ENCODE results near the gene DTD1. TPM values are rescaled to one million over a fixed set of nuclear protein-coding genes. Genes with fewer than 3 reads are reported as not detected.

Gene DTD1
- total RNA-seq, 4 donors from 2014 or later, result 20.6 to 35.7 (median 26.7) TPM

DNA sequence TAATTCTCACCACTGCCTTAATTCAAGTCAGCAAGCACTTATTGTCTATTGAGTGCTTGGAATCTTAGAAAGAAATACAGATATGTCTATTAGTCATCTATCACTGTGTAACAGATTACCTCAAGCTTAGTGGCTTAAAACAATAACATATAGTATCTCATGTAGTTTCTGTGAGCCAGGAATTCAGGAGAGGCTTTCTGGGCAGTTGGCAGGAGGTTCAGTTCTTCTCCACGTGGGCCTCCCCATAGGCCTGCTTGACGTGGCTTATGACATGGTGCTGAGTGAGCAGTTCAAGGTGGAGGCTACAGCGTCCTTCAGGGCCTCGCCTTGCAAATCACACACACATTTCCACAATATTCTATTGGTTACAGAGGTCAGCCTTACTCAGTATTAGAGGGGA, 69.7 kb downstream of the DTD1 start:
- ATAC-seq (ENCODE audit: low FRiP score), result no peak
- TF ChIP-seq, protein P1, sequence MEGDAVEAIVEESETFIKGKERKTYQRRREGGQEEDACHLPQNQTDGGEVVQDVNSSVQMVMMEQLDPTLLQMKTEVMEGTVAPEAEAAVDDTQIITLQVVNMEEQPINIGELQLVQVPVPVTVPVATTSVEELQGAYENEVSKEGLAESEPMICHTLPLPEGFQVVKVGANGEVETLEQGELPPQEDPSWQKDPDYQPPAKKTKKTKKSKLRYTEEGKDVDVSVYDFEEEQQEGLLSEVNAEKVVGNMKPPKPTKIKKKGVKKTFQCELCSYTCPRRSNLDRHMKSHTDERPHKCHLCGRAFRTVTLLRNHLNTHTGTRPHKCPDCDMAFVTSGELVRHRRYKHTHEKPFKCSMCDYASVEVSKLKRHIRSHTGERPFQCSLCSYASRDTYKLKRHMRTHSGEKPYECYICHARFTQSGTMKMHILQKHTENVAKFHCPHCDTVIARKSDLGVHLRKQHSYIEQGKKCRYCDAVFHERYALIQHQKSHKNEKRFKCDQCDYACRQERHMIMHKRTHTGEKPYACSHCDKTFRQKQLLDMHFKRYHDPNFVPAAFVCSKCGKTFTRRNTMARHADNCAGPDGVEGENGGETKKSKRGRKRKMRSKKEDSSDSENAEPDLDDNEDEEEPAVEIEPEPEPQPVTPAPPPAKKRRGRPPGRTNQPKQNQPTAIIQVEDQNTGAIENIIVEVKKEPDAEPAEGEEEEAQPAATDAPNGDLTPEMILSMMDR (IDR thresholded peaks at IDR 0.05), result no peak
- no peak for DNase-seq (ENCODE audit: low spot score)

DNA sequence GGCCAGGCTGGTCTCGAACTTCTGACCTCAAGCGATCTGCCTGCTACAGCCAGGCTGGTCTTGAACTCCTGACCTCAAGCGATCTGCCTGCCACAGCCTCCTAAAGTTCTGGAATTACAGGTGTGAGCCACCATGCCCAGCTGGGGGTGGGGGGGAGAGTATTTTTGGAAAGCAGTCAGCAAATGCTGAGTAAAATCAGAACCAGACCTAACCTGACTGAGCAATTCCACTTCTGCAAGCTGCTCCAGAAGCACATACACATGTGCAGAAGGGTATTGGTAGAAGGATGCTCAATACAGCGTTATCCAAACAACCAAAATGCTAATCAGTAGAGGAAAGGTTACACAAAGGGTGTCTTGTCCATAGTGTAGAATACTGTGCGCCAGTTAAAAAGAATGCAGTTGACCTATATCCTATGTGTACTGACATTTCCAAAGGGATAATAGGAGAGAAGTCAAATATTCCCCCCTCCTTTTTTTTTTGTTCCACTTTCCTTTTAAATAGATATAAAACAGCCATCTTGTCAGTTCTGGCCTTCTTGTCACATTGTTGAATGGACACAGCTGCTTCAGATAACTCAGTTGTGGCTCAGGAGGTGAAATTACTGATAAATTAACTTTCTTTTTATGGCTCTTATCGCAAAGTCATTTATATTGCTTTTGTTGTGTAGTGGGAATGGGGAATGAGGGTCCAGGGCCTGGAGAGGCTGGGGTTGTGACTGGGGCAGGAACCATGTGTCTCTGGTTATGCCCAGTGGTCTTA, 74.6 kb downstream of the DTD1 start:
- DNase-seq (ENCODE audit: low spot score) (no peak), ATAC-seq (ENCODE audit: low FRiP score) (no peak)
- TF ChIP-seq, protein P1 (IDR thresholded peaks at IDR 0.05), result no peak

DNA sequence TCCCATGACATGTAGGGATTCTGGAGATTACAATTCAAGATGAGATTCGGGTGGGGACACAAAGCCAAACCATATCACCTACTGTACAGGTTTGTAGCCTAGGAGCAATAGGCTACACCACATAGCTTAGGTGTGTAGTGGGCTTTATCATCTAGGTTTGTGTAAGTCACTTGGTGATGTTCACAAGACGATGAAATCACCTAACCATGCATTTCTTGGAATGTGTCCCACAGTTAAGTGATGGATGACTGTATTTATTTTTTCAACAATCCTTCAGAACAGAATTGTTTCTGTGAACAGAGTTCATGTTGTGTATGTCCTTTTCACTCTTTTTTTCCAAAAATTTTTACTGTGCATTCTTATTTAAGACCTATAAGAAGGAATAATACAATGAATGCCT, 76.1 kb downstream of the DTD1 start:
- ATAC-seq (ENCODE audit: low FRiP score), result no peak
- TF ChIP-seq, protein P1 (IDR thresholded peaks at IDR 0.05), result no peak
- DNase-seq (ENCODE audit: low spot score), result no peak

DNA sequence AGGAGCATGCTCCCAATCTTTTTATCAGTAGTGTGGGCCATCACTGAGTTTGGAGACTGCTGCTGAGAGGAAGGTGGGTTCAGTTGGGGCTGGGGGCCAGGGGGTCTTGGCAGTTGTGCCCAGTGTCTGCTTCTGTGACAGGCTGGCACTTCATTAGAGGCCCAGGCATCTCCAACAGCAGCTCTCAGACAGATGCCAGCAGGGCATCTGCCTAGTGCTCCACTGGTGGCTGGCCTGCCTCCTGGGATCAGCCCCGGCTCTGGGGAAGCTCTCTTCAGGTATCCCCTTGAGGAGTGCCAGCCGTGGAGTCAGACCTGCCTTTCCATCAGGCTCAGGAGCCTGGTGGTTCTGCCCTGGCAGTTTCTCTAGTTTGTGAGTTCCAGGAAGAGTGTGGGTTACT, 77.3 kb downstream of the DTD1 start:
- TF ChIP-seq, protein P1 (IDR thresholded peaks at IDR 0.05), result no peak
- ATAC-seq (ENCODE audit: low FRiP score) (no peak), DNase-seq (ENCODE audit: low spot score) (no peak)

DNA sequence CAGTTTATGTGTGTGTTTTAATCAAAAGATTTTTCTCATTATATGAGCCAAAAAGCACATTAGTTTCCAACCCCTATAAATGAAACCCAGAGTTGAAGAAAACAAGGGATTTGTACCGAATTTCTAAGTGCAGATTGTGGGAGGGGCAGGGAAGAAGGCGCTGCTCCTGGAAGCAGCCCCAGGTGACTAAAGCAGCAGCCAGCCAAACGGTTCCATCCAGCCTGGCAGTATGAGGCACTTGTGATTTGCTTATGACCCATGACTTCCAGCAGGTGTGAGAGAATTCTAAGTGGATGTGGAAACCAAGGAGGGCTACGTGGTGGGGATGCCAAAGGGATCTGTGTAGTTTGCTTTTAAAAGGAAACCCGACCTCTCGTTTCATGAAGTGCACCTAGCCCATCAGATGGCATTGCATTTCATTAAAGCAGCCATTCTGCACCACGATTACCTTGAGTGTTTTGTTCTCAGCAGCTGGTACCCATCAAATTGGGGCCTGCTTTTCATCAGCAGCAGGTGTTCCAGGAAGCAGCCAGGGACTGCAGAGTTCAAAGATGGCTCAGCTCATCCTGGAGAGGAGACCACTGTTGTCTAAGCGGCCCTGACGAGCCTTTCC, 79.1 kb downstream of the DTD1 start:
- TF ChIP-seq, protein P1 (IDR thresholded peaks at IDR 0.05), result no peak
- DNase-seq (ENCODE audit: low spot score) (no peak), ATAC-seq (ENCODE audit: low FRiP score) (no peak)

DNA sequence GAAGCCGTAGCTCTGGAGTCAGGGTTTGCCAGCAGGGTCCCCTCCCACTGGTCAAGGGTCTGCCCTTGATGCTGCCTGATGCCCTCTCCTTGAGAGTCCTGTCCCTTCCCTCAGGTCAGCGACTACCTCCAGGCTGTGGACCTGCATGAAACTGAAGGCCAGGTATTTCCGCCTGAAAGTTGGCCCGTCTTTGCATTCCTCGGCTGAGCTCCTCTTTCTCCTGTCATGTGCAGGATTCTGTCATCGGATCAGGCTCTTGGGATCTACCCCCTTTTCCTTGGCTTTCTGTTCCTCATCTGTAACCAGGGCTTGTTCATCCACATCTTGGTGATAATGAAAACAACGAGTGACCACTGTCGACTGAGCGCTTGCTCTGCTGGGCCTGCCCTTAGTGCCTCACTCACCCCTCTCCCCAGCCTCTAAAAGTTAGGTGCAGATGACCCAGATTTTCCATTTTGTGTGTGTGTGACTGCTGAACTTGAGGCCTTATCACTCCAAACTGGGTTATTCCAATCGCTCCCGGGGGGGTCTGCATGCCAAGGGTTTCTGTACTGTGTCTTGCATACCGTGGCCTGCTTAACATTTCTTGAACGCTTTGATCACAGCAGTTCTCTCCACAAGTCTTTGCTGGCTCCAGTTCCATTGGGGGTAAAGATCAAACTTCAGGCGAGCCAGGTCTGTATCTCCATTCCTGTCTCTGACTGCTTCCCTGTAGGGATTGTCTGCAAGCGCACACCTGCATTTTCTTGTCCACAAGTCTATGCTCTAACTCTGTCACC, 81.6 kb downstream of the DTD1 start:
- ATAC-seq (ENCODE audit: low FRiP score), result no peak
- TF ChIP-seq, protein P1 (IDR thresholded peaks at IDR 0.05), result no peak
- no peak for DNase-seq (ENCODE audit: low spot score)

Measured in omental fat pad (tissue), 4 donors.